HG03354 (cell line): Measurements from ENCODE around the gene ZNF18.

Experiments
- ATAC-seq: cut with Tn5 transposase; IDR thresholded peaks from one replicate; pipeline ENCODE4 v1.9.1; 2021; ENCODE audit warnings: mild to moderate bottlenecking; ENCODE audit not compliant: unreplicated experiment, poor library complexity, severe bottlenecking

Gene ZNF18

GRCh38 chr17:11928436-11928835, 68.8 kb downstream of the ZNF18 start:
- no peak for ATAC-seq
